GM23248 (cell line): Measurements from ENCODE around the gene ALCAM. TPM values are rescaled to one million over a fixed set of nuclear protein-coding genes. Genes with fewer than 3 reads are reported as not detected.

Experiments
- DNase-seq: peaks from one replicate; pipeline ENCODE4 v3.0.0-alpha.2; 2015
- H2AFZ ChIP-seq: fragments of 200-600 bp; sonication (generic); 2 replicates; pipeline ENCODE4 v1.6.1; 2016; ENCODE audit warnings: antibody characterized with exemption
- H3F3A ChIP-seq: fragments of 200-600 bp; sonication (generic); 2 replicates; pipeline ENCODE4 v1.6.1; 2016; ENCODE audit warnings: mild to moderate bottlenecking, antibody characterized with exemption, mixed run types; ENCODE audit not compliant: insufficient read depth
- H3K27ac ChIP-seq: fragments of 200-600 bp; sonication (generic); 2 replicates; pipeline ENCODE4 v1.5.1; 2016; ENCODE audit warnings: mild to moderate bottlenecking
- H3K27me3 ChIP-seq: fragments of 200-600 bp; sonication (generic); replicated peaks from 2 replicates; pipeline ENCODE4 v1.6.1; 2016; ENCODE audit warnings: mild to moderate bottlenecking; ENCODE audit not compliant: insufficient read depth
- H3K36me3 ChIP-seq: fragments of 200-600 bp; sonication (generic); 2 replicates; pipeline ENCODE4 v1.6.1; 2016; ENCODE audit warnings: low read depth, mild to moderate bottlenecking
- H3K4me1 ChIP-seq: fragments of 200-600 bp; sonication (generic); 2 replicates; pipeline ENCODE4 v1.6.1; 2016; ENCODE audit warnings: mild to moderate bottlenecking; ENCODE audit not compliant: insufficient read depth
- H3K4me2 ChIP-seq: fragments of 200-600 bp; sonication (generic); one replicate; pipeline ENCODE4 v1.6.1; 2016; ENCODE audit warnings: mild to moderate bottlenecking; ENCODE audit not compliant: unreplicated experiment
- H3K4me3 ChIP-seq: fragments of 200-600 bp; sonication (generic); 2 replicates; pipeline ENCODE4 v1.5.1; 2016; ENCODE audit warnings: mild to moderate bottlenecking
- H3K79me2 ChIP-seq: fragments of 200-600 bp; sonication (generic); 2 replicates; pipeline ENCODE4 v1.6.1; 2016; ENCODE audit warnings: mild to moderate bottlenecking; ENCODE audit not compliant: insufficient read depth
- H3K9ac ChIP-seq: fragments of 200-600 bp; sonication (generic); 2 replicates; pipeline ENCODE4 v1.6.1; 2016; ENCODE audit warnings: mild to moderate bottlenecking
- H3K9me2 ChIP-seq: fragments of 200-600 bp; sonication (generic); 2 replicates; pipeline ENCODE4 v1.6.1; 2016; ENCODE audit warnings: mixed run types, mild to moderate bottlenecking, moderate library complexity; ENCODE audit not compliant: insufficient read depth
- H3K9me3 ChIP-seq: fragments of 200-600 bp; sonication (generic); one replicate; pipeline ENCODE4 v1.6.1; 2017; ENCODE audit warnings: low read depth
- H4K20me1 ChIP-seq: fragments of 200-600 bp; sonication (generic); 2 replicates; pipeline ENCODE4 v1.6.0; 2016; ENCODE audit not compliant: insufficient read depth
- EZH2 ChIP-seq: fragments of 200-600 bp; sonication (generic); IDR thresholded peaks from 2 replicates; pipeline ENCODE4 v1.6.1; 2018; ENCODE audit warnings: antibody characterized with exemption, mild to moderate bottlenecking; ENCODE audit not compliant: insufficient read depth, poor library complexity, severe bottlenecking
- EZH2phosphoT487 ChIP-seq: fragments of 200-600 bp; sonication (generic); IDR thresholded peaks from 2 replicates; pipeline ENCODE4 v1.6.1; 2018; ENCODE audit warnings: antibody characterized with exemption, moderate library complexity, mild to moderate bottlenecking, low read depth; ENCODE audit not compliant: insufficient read depth
- WGBS, 2 experiments: methylation state at CpG; one replicate each; pipeline ENCODE4 v1.1.6; 2015 to 2017; ENCODE audit warnings: low lambda C conversion rate in 2 of 2, low coverage in 1 of 2; ENCODE audit errors: missing lambda C conversion rate in 2 of 2; 5-methylcytosine and 5-hydroxymethylcytosine counted together
- in situ Hi-C: fragments of 300-500 bp; cut with MboI; formaldehyde crosslinking; loops from 2 replicates; pipeline ENCODE4 v1.15.0; 2020
- polyA plus RNA-seq: library from polyadenylated mRNA; unstranded; fragments of >200 nt; fragmentation: Nextera tagmentation; extraction: Ambion mirVana; gene quantifications from 2 replicates; pipeline ENCODE4 v1.2.1, GENCODE V29; 2016
- total RNA-seq: library from RNA; depleted of rRNA; stranded (reverse); fragments of >200 nt; shearing (Covaris generic); gene quantifications from 2 replicates; pipeline ENCODE4 v1.2.3, GENCODE V29; 2014

ALCAM gene
- total and polyA plus RNA-seq, 2 experiments from 2014 or later = 88.7 to 208 TPM

- Histone ChIP-seq H3K4me1 (peaks cover 31% of the 10 kb centered on the region), H3K27me3 (no peaks in the 10 kb centered on the region), H3K9ac (peak overlapping the region; percentile 91), H3K9me2 (no peaks in the 10 kb centered on the region), H3K4me2 (peak overlapping the region; percentile 89), H3F3A (peaks cover 44% of the 10 kb centered on the region), H3K4me3 (peak overlapping the region; percentile 85), H4K20me1 (no peaks in the 10 kb centered on the region), H2AFZ (peak overlapping the region; percentile 92), H3K36me3 (no peaks in the 10 kb centered on the region), H3K27ac (peak overlapping the region; percentile 84), H3K9me3 (no peaks in the 10 kb centered on the region), H3K79me2 (peaks cover 78% of the 10 kb centered on the region)
- DNase-seq = peak; percentile 85
- TF ChIP-seq EZH2phosphoT487 (no peak), EZH2 (no peak)
- in situ Hi-C loops = loop anchor here (25.0 kb wide), 2 partner anchors 757 to 1082 kb away; no protein-coding TSS in a partner anchor
- WGBS, 2 experiments = 0% methylated on average over 22 of the region's 22 CpGs
Measured at GRCh38 chr3:105369500-105370371, 3.0 kb downstream of the ALCAM start.

GRCh38 chr3:105373383-105373782 lies 6.7 kb downstream of the ALCAM start:
- H3K4me1 ChIP-seq = peaks cover 25% of the 10 kb centered on the region
- peaks cover 24% of the 10 kb centered on the region for H3F3A ChIP-seq
- H3K9me3 ChIP-seq = no peaks in the 10 kb centered on the region
- no peak overlapping the region for H3K27ac ChIP-seq
- H3K36me3 ChIP-seq = no peaks in the 10 kb centered on the region
- in situ Hi-C loops = loop anchor here (25.0 kb wide), 2 partner anchors 761 to 1086 kb away; no protein-coding TSS in a partner anchor
- DNase-seq = no peak
- TF ChIP-seq EZH2 = no peak
- no peak for TF ChIP-seq EZH2phosphoT487
- no peaks in the 10 kb centered on the region for H3K27me3 ChIP-seq
- no peak overlapping the region for H2AFZ ChIP-seq
- H3K4me2 ChIP-seq = no peak overlapping the region
- H3K9me2 ChIP-seq = no peaks in the 10 kb centered on the region
- H3K79me2 ChIP-seq = peaks cover 99% of the 10 kb centered on the region
- H3K9ac ChIP-seq = no peak overlapping the region
- no peaks in the 10 kb centered on the region for H4K20me1 ChIP-seq
- no peak overlapping the region for H3K4me3 ChIP-seq

GRCh38 chr3:105375750-105376511 lies 9.2 kb downstream of the ALCAM start:
- Histone ChIP-seq H3K27me3 (no peaks in the 10 kb centered on the region), H3K9ac (no peak overlapping the region), H3K4me1 (peaks cover 14% of the 10 kb centered on the region), H3K9me3 (no peaks in the 10 kb centered on the region), H4K20me1 (no peaks in the 10 kb centered on the region), H2AFZ (no peak overlapping the region), H3K27ac (no peak overlapping the region), H3K9me2 (no peaks in the 10 kb centered on the region), H3F3A (no peaks in the 10 kb centered on the region), H3K4me3 (no peak overlapping the region), H3K4me2 (no peak overlapping the region), H3K79me2 (peaks cover 100% of the 10 kb centered on the region), H3K36me3 (no peaks in the 10 kb centered on the region)
- TF ChIP-seq EZH2 (no peak), EZH2phosphoT487 (no peak)
- in situ Hi-C loops = no loop called here
- 96 to 97% methylated on average over 8 of the region's 8 CpGs for WGBS, 2 experiments
- no peak for DNase-seq

GRCh38 chr3:105377716-105378115 lies 11.0 kb downstream of the ALCAM start:
- Histone ChIP-seq H3K9ac (no peak overlapping the region), H3K27ac (no peak overlapping the region), H3K36me3 (no peaks in the 10 kb centered on the region), H3K9me2 (no peaks in the 10 kb centered on the region), H3K4me3 (no peak overlapping the region), H3K9me3 (no peaks in the 10 kb centered on the region), H4K20me1 (no peaks in the 10 kb centered on the region), H3F3A (no peaks in the 10 kb centered on the region), H3K4me1 (no peaks in the 10 kb centered on the region; the same call in 1 of the 2 replicates), H3K27me3 (no peaks in the 10 kb centered on the region), H2AFZ (no peak overlapping the region), H3K4me2 (no peak overlapping the region), H3K79me2 (peaks cover 99% of the 10 kb centered on the region)
- DNase-seq = no peak
- WGBS, 2 experiments = 95 to 100% methylated on average over 2 of the region's 2 CpGs
- in situ Hi-C loops = no loop called here
- no peak for TF ChIP-seq EZH2phosphoT487
- TF ChIP-seq EZH2 = no peak
